Medulla oblongata (tissue), 1 donor: ENCODE results near the gene CAMP.
"Not testable (repeated sequence)": the region's sequence is repeated elsewhere in the genome, so short reads cannot be mapped to it uniquely, and the experiment has no call there.

Experiments
- DNase-seq: peaks from one replicate; pipeline ENCODE4 v3.0.0-alpha.2; 2015; ENCODE audit errors: extremely low spot score

CAMP gene

GRCh38 chr3:48256557-48256956 lies 33.3 kb downstream of the CAMP start:
- DNase-seq, result no peak

DNA sequence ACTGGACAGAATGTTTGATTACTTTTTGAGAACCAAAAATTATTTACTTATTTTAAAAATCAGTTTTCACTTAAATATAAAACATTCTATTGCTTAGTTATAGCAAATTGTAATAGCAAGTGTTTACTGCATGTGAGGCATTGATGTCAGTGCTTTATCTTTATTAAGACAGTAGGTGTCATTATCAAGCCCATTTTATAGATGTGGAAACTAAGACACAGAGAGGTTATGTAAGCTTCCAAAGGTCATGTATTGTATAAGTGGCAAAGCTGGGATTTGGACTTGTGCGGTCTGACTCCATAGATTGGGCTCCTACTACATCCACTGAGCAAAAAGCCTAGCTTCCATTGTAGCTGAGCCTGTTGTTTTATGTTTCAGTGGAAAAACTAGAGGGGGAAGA lies 35.2 kb downstream of the CAMP start:
- DNase-seq, result no peak

- no peak for DNase-seq
Measured at GRCh38 chr3:48267782-48268181, 44.5 kb downstream of the CAMP start.

- no peak for DNase-seq
Measured at GRCh38 chr3:48268381-48268935, 45.2 kb downstream of the CAMP start.

DNA sequence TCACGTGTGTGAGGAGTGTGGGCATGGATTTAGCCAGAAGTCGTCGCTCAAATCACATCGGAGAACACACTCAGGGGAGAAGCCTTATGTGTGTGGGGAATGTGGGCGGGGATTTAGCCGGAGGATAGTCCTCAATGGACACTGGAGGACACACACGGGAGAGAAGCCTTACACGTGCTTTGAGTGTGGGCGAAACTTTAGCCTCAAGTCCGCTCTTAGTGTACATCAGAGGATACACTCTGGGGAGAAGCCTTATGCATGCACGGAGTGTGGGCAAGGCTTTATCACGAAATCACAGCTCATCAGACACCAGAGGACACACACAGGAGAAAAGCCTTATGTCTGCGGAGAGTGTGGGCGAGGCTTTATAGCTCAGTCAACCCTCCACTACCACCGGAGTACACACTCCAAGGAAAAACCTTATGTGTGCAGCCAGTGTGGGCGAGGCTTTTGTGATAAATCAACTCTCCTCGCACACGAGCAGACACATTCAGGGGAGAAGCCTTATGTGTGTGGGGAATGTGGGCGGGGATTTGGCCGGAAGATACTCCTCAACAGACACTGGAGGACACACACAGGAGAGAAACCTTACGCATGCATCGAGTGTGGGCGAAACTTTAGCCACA lies 45.8 kb downstream of the CAMP start:
- DNase-seq, result no peak

DNA sequence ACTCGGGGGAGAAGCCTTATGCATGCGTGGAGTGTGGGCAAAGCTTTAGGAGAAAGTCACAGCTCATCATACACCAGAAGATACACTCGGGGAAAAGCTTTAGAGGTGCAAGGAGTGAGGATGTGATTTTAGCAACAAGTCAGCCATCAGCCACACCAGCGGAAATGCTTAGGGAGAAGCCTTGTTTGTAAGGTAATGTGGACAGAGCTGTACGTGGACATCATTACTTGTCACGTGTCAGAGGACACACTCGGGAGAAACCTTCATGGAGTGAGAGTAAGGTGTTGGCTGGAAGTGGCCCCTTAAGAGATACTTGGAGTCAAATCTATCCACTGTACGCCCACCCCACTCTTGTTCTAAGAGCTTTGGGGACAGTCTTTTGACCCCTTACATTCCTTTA lies 46.3 kb downstream of the CAMP start:
- DNase-seq, result no peak

DNA sequence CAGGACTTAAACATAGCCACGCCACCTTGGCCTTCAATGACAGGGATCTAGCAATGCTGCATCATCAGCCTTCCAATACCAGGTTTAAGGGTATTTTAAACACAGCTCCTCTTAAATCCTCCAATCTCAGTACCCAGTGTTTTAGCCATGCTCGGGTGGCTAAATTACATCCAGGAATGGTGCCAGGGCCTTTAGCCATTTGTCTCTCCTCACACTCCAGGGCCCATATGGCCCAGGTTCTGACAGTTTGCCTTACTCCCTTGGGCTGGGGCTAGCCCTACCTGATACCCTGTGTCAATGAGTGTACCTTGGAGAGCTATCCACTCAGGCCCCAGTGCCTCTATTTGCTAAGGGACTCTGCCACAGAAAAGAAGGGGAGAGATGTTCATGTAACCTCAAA lies 47.0 kb downstream of the CAMP start:
- DNase-seq, result no peak

GRCh38 chr3:48271223-48271622 lies 47.9 kb downstream of the CAMP start:
- DNase-seq, result not testable (repeated sequence)

GRCh38 chr3:48271763-48272498 lies 48.6 kb downstream of the CAMP start:
- DNase-seq, result no peak

DNA sequence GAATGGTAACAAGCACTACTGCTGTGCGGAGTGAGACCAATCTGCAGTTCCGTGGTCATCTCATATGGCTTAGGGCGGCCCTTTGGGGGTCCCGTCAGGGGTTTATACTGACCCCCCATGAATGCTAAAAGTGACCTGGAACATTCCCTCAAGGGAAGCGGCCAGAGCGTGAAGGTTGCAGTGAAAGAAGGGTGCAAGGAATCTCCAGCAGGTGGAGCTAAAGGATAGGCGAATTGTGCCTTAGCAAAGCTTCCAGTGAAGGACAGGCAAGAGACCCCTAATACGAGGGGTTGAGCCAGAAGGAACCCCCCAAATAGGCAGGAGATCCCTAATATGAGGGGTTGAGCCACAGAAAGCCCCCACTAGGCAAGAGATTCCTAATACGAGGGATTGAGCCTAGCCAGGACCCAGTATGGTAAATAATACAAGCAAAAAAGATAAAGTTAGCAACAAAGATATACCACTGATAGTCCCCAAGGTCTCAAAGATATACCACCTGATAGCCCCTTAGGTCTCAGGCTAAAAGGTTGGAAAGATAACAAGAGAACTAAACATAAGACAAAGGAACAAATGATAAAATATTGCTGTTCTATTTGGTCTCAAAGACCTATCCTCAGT lies 50.4 kb downstream of the CAMP start:
- peak; percentile 78 for DNase-seq

- DNase-seq, result no peak
Measured at GRCh38 chr3:48274452-48274851, 51.2 kb downstream of the CAMP start.
